Measurements from ENCODE around the gene PLXNA4.

PLXNA4 gene

DNA sequence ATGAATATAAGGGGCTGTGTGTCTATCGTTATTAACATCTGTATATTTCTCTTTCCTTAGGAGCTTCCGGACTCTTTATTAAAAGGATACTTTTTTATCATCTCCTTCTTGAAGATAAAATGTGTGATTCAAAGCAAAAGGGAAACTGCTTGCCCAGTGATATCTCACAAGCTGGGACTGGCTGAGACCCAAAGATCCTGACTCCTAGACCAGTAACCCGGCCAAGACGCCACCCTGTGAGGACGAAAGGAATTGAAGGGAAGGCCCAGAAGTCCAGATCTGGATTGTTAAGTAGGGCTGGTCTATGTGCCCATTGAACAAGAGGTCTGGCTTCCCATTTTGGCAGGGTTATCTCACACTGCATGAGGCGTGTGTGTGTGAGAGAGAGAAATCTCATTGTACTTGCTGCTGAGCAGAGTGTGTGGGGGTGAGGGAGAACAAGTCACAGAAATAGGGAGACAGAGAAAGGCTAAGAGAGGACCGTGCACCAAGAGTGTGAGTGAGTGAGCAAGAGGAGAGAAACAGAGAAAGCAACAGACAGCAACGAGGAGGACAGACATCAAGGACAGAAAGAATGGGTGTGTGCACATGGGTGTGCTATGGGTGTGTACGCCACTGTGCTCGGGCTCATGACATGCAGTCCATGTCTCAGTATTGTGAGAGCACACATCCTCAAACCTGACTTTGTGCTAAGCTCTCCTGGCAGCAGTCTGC, 75.4 kb downstream of the PLXNA4 start:
- no peaks in the 10 kb centered on the region for H3K36me3 ChIP-seq (ENCODE audit: control insufficient read depth in 1 of 2, insufficient read depth in 2 of 2, low read length in 2 of 2)
- H3K9me3 ChIP-seq (ENCODE audit: insufficient read depth, low read depth, low read length), result no peaks in the 10 kb centered on the region
- DNase-seq, result no peak
- no peak overlapping the region for H2AFZ ChIP-seq (ENCODE audit: insufficient read depth, low read length, poor library complexity)
- no CpG with 5 or more reads among the region's 10 CpGs for WGBS (ENCODE audit: extremely low coverage, insufficient coverage, insufficient read length)
- H3K27ac ChIP-seq (ENCODE audit: low read depth, low read length), result no peak overlapping the region
- H3K9ac ChIP-seq (ENCODE audit: low read length), result no peak overlapping the region
- H3K18ac ChIP-seq (ENCODE audit: low read length), result no peak overlapping the region
- H4K12ac ChIP-seq (ENCODE audit: low read depth, low read length), result no peak overlapping the region
- no peak overlapping the region for H3K4ac ChIP-seq (ENCODE audit: low read depth, low read length)
- H4K8ac ChIP-seq (ENCODE audit: low read depth, low read length), result no peak overlapping the region
- no peaks in the 10 kb centered on the region for H3K27me3 ChIP-seq (ENCODE audit: insufficient read depth, low read length)
- H3K79me1 ChIP-seq (ENCODE audit: low read length), result no peaks in the 10 kb centered on the region
- H3K23ac ChIP-seq (ENCODE audit: low read length), result no peak overlapping the region
- H2BK12ac ChIP-seq (ENCODE audit: low read length), result no peak overlapping the region
- no peak overlapping the region for H2AK5ac ChIP-seq (ENCODE audit: low read length)
- no peak overlapping the region for H3K4me2 ChIP-seq (ENCODE audit: low read length)
- no peaks in the 10 kb centered on the region for H3K4me1 ChIP-seq (ENCODE audit: control insufficient read depth in 1 of 2, insufficient read depth in 2 of 2, low read length in 2 of 2)
- H3K79me2 ChIP-seq (ENCODE audit: control insufficient read depth, insufficient read depth, low read length, poor library complexity), result no peaks in the 10 kb centered on the region
- no peak overlapping the region for H2BK120ac ChIP-seq (ENCODE audit: insufficient read depth, low read length, poor library complexity)
- no peak overlapping the region for H3K14ac ChIP-seq (ENCODE audit: low read length)
- no peak overlapping the region for H4K91ac ChIP-seq (ENCODE audit: low read depth, low read length)
- no peak overlapping the region for H2BK5ac ChIP-seq (ENCODE audit: low read depth, low read length, poor library complexity)
- no peak overlapping the region for H3K4me3 ChIP-seq (ENCODE audit: low read depth, low read length)

DNA sequence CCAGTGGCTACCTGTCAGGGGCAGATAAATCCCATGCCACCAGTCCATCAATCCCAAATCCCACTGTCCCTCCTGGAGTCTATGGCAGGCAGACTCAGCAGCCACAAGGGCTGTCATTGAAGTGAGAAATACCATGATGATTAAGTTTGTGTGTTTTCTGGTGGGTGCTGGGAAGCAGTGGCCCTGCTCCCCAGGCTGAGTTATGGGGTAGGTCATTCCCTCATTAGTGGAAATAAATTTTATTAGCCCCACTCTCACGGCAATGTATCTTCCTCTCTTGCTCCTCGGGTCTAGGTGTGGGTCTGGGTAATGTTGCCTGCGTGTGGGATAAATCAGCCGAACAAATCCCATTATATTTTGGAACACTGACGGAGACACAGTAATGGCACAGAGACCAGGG, 76.8 kb downstream of the PLXNA4 start:
- Histone ChIP-seq H2AK5ac (ENCODE audit: low read length) (no peak overlapping the region), H3K79me2 (ENCODE audit: control insufficient read depth, insufficient read depth, low read length, poor library complexity) (no peaks in the 10 kb centered on the region), H4K8ac (ENCODE audit: low read depth, low read length) (no peak overlapping the region), H3K23ac (ENCODE audit: low read length) (no peak overlapping the region), H4K91ac (ENCODE audit: low read depth, low read length) (no peak overlapping the region), H3K27ac (ENCODE audit: low read depth, low read length) (no peak overlapping the region), H3K27me3 (ENCODE audit: insufficient read depth, low read length) (no peaks in the 10 kb centered on the region), H4K12ac (ENCODE audit: low read depth, low read length) (no peak overlapping the region), H2BK120ac (ENCODE audit: insufficient read depth, low read length, poor library complexity) (no peak overlapping the region), H3K4me2 (ENCODE audit: low read length) (no peak overlapping the region), H2BK12ac (ENCODE audit: low read length) (no peak overlapping the region), H3K9ac (ENCODE audit: low read length) (no peak overlapping the region), H2BK5ac (ENCODE audit: low read depth, low read length, poor library complexity) (no peak overlapping the region), H3K18ac (ENCODE audit: low read length) (no peak overlapping the region), H3K79me1 (ENCODE audit: low read length) (no peaks in the 10 kb centered on the region), H2AFZ (ENCODE audit: insufficient read depth, low read length, poor library complexity) (no peak overlapping the region), H3K9me3 (ENCODE audit: insufficient read depth, low read depth, low read length) (no peaks in the 10 kb centered on the region), H3K14ac (ENCODE audit: low read length) (no peak overlapping the region), H3K4ac (ENCODE audit: low read depth, low read length) (no peak overlapping the region), H3K4me1 (ENCODE audit: control insufficient read depth in 1 of 2, insufficient read depth in 2 of 2, low read length in 2 of 2) (no peaks in the 10 kb centered on the region), H3K36me3 (ENCODE audit: control insufficient read depth in 1 of 2, insufficient read depth in 2 of 2, low read length in 2 of 2) (no peaks in the 10 kb centered on the region), H3K4me3 (ENCODE audit: low read depth, low read length) (no peak overlapping the region)
- WGBS (ENCODE audit: extremely low coverage, insufficient coverage, insufficient read length), result no CpG with 5 or more reads among the region's 5 CpGs
- DNase-seq, result no peak

DNA sequence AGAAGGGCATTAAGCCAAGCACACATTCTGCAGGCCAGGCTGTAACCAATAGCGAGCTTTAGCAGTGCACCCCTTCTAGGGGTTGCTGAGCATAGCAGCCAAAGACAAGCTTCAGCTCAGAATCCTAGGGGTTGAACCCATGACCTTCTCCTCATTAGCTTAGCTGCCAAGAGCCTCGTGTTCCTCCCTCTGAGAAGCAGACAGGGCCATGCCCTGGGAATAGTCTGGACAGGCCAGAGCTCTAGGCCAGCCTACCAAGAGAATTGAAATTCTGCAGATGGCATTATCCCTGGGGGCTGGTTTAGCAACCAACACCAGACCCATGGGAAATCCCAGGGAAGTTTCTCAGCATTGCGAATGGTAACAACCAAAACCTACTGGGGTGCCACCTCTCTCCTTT, 77.2 kb downstream of the PLXNA4 start:
- Histone ChIP-seq H3K4me3 (ENCODE audit: low read depth, low read length) (no peak overlapping the region), H3K18ac (ENCODE audit: low read length) (no peak overlapping the region), H4K12ac (ENCODE audit: low read depth, low read length) (no peak overlapping the region), H2BK120ac (ENCODE audit: insufficient read depth, low read length, poor library complexity) (no peak overlapping the region), H3K4me2 (ENCODE audit: low read length) (no peak overlapping the region), H2AFZ (ENCODE audit: insufficient read depth, low read length, poor library complexity) (no peak overlapping the region), H3K4me1 (ENCODE audit: control insufficient read depth in 1 of 2, insufficient read depth in 2 of 2, low read length in 2 of 2) (no peaks in the 10 kb centered on the region), H2AK5ac (ENCODE audit: low read length) (no peak overlapping the region), H4K91ac (ENCODE audit: low read depth, low read length) (no peak overlapping the region), H2BK5ac (ENCODE audit: low read depth, low read length, poor library complexity) (no peak overlapping the region), H3K23ac (ENCODE audit: low read length) (no peak overlapping the region), H3K9ac (ENCODE audit: low read length) (no peak overlapping the region), H3K27me3 (ENCODE audit: insufficient read depth, low read length) (no peaks in the 10 kb centered on the region), H3K79me2 (ENCODE audit: control insufficient read depth, insufficient read depth, low read length, poor library complexity) (no peaks in the 10 kb centered on the region), H3K14ac (ENCODE audit: low read length) (no peak overlapping the region), H4K8ac (ENCODE audit: low read depth, low read length) (no peak overlapping the region), H3K27ac (ENCODE audit: low read depth, low read length) (no peak overlapping the region), H2BK12ac (ENCODE audit: low read length) (no peak overlapping the region), H3K36me3 (ENCODE audit: control insufficient read depth in 1 of 2, insufficient read depth in 2 of 2, low read length in 2 of 2) (no peaks in the 10 kb centered on the region), H3K4ac (ENCODE audit: low read depth, low read length) (no peak overlapping the region), H3K9me3 (ENCODE audit: insufficient read depth, low read depth, low read length) (no peaks in the 10 kb centered on the region), H3K79me1 (ENCODE audit: low read length) (no peaks in the 10 kb centered on the region)
- no CpG with 5 or more reads among the region's 3 CpGs for WGBS (ENCODE audit: extremely low coverage, insufficient coverage, insufficient read length)
- no peak for DNase-seq

DNA sequence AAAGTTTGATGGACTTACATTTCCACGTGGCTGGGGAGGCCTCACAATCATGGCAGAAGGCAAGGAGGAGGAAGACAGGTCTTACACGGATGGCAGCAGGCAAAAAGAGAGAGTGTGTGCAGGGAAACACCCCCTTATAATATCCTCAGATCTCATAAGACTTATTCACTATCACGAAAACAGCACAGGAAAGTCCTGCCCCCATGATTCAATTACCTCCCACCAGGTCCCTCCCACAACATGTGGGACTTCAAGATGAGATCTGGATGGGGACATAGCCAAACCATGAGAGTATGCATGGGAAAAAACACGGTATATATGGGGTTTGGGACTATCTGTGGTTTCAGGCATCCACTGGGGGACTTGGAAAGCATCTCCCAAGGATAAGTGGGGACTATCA, 78.0 kb downstream of the PLXNA4 start:
- no peak overlapping the region for H2BK5ac ChIP-seq (ENCODE audit: low read depth, low read length, poor library complexity)
- H3K9me3 ChIP-seq (ENCODE audit: insufficient read depth, low read depth, low read length), result no peaks in the 10 kb centered on the region
- H2AFZ ChIP-seq (ENCODE audit: insufficient read depth, low read length, poor library complexity), result no peak overlapping the region
- H3K9ac ChIP-seq (ENCODE audit: low read length), result no peak overlapping the region
- no peak overlapping the region for H3K23ac ChIP-seq (ENCODE audit: low read length)
- DNase-seq, result no peak
- no peaks in the 10 kb centered on the region for H3K36me3 ChIP-seq (ENCODE audit: control insufficient read depth in 1 of 2, insufficient read depth in 2 of 2, low read length in 2 of 2)
- no CpG with 5 or more reads among the region's 4 CpGs for WGBS (ENCODE audit: extremely low coverage, insufficient coverage, insufficient read length)
- no peak overlapping the region for H3K27ac ChIP-seq (ENCODE audit: low read depth, low read length)
- no peak overlapping the region for H2AK5ac ChIP-seq (ENCODE audit: low read length)
- no peak overlapping the region for H2BK120ac ChIP-seq (ENCODE audit: insufficient read depth, low read length, poor library complexity)
- no peaks in the 10 kb centered on the region for H3K79me1 ChIP-seq (ENCODE audit: low read length)
- H3K4me2 ChIP-seq (ENCODE audit: low read length), result no peak overlapping the region
- no peak overlapping the region for H3K4ac ChIP-seq (ENCODE audit: low read depth, low read length)
- H3K4me3 ChIP-seq (ENCODE audit: low read depth, low read length), result no peak overlapping the region
- H2BK12ac ChIP-seq (ENCODE audit: low read length), result no peak overlapping the region
- H3K14ac ChIP-seq (ENCODE audit: low read length), result no peak overlapping the region
- no peak overlapping the region for H4K12ac ChIP-seq (ENCODE audit: low read depth, low read length)
- H3K79me2 ChIP-seq (ENCODE audit: control insufficient read depth, insufficient read depth, low read length, poor library complexity), result no peaks in the 10 kb centered on the region
- no peaks in the 10 kb centered on the region for H3K27me3 ChIP-seq (ENCODE audit: insufficient read depth, low read length)
- H3K18ac ChIP-seq (ENCODE audit: low read length), result no peak overlapping the region
- no peaks in the 10 kb centered on the region for H3K4me1 ChIP-seq (ENCODE audit: control insufficient read depth in 1 of 2, insufficient read depth in 2 of 2, low read length in 2 of 2)
- H4K91ac ChIP-seq (ENCODE audit: low read depth, low read length), result no peak overlapping the region
- H4K8ac ChIP-seq (ENCODE audit: low read depth, low read length), result no peak overlapping the region

All from trophoblast cell (in vitro differentiated cells and primary cell).